Peyer's patch (tissue), 4 donors: ENCODE results near the gene MIPOL1. TPM values are rescaled to one million over a fixed set of nuclear protein-coding genes. Genes with fewer than 3 reads are reported as not detected.
"Not testable (repeated sequence)": the region's sequence is repeated elsewhere in the genome, so short reads cannot be mapped to it uniquely, and the experiment has no call there.

Experiments
- DNase-seq, 3 donors: peaks; one replicate each; pipeline ENCODE4 v3.0.0-alpha.2; 2017 to 2019
- H3K27ac ChIP-seq, 4 donors: fragments of 200-600 bp; sonication (generic); one replicate each; pipeline ENCODE4 v1.5.1; 2016 to 2019
- H3K27me3 ChIP-seq, 2 donors: fragments of 200-600 bp; sonication (generic); one replicate each; pipeline ENCODE4 v1.5.1; 2019
- H3K36me3 ChIP-seq, 3 donors: fragments of 200-600 bp; sonication (generic); one replicate each; pipeline ENCODE4 v1.5.1; 2016 to 2019
- H3K4me1 ChIP-seq, 4 donors: fragments of 200-600 bp; sonication (generic); one replicate each; pipeline ENCODE4 v1.5.1; 2016 to 2019
- H3K4me3 ChIP-seq, 4 donors: fragments of 200-600 bp; sonication (generic); 1 replicate in 3 of 4; 2 replicates in 1 of 4; pipeline ENCODE4 v1.5.1; 2016 to 2019; ENCODE audit warnings: mild to moderate bottlenecking in 1 of 4
- H3K9me3 ChIP-seq, 4 donors: fragments of 200-600 bp; sonication (generic); one replicate each; pipeline ENCODE4 v1.5.1; 2016 to 2019; ENCODE audit warnings: mild to moderate bottlenecking in 1 of 4
- POLR2A ChIP-seq, 2 donors: fragments of 450-650 bp; IDR thresholded peaks; one replicate each; pipeline ENCODE4 v1.5.1; 2017; ENCODE audit warnings: antibody characterized with exemption in 2 of 2, mild to moderate bottlenecking in 2 of 2, moderate library complexity in 2 of 2
- total RNA-seq, 4 donors: library from RNA; depleted of rRNA; stranded (reverse); fragments of >200 nt; gene quantifications; one replicate each; pipeline ENCODE4 v1.1.0, GENCODE V29; 2016
- TF ChIP-seq, protein P1 (sequence below), 6 experiments: fragments of 450-650 bp in 4 of 6; fragments of 200-600 bp in 2 of 6; sonication (generic) in 1 of 6; IDR thresholded peaks; one replicate each; pipeline ENCODE4 v1.5.1; 2017 to 2019; ENCODE audit warnings: antibody characterized with exemption in 6 of 6, mild to moderate bottlenecking in 3 of 6, moderate library complexity in 1 of 6

The MIPOL1 gene
- total RNA-seq, 4 donors from 2014 or later = 5.6 to 42.1 (median 14.9) TPM

DNA sequence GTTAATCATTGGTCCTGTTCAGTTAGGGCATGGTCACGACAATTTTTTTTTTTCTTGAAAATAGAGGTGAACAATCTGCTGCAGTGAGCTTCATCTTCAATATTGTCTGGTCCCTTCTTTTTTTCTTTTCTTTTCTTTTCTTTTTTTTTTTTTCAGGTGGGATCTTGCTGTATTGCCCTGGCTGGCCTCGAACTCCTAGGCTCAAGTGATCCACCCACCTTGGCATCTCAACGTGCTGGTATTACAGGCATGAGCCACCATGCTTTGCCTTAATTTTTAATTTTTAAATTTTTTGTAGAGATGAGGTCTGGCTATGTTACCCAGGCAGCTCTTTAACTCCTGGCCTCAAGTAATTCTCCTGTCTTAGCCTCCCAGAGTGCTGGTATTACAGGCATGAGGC lies 36.5 kb downstream of the MIPOL1 start:
- Histone ChIP-seq H3K4me3 (no peak overlapping the region), H3K27ac (no peak overlapping the region), H3K36me3 (no peaks in the 10 kb centered on the region), H3K27me3 (no peaks in the 10 kb centered on the region), H3K9me3 (no peaks in the 10 kb centered on the region), H3K4me1 (no peaks in the 10 kb centered on the region)
- DNase-seq = no peak
- TF ChIP-seq, protein P1, sequence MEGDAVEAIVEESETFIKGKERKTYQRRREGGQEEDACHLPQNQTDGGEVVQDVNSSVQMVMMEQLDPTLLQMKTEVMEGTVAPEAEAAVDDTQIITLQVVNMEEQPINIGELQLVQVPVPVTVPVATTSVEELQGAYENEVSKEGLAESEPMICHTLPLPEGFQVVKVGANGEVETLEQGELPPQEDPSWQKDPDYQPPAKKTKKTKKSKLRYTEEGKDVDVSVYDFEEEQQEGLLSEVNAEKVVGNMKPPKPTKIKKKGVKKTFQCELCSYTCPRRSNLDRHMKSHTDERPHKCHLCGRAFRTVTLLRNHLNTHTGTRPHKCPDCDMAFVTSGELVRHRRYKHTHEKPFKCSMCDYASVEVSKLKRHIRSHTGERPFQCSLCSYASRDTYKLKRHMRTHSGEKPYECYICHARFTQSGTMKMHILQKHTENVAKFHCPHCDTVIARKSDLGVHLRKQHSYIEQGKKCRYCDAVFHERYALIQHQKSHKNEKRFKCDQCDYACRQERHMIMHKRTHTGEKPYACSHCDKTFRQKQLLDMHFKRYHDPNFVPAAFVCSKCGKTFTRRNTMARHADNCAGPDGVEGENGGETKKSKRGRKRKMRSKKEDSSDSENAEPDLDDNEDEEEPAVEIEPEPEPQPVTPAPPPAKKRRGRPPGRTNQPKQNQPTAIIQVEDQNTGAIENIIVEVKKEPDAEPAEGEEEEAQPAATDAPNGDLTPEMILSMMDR (IDR thresholded peaks at IDR 0.05) = no peak

DNA sequence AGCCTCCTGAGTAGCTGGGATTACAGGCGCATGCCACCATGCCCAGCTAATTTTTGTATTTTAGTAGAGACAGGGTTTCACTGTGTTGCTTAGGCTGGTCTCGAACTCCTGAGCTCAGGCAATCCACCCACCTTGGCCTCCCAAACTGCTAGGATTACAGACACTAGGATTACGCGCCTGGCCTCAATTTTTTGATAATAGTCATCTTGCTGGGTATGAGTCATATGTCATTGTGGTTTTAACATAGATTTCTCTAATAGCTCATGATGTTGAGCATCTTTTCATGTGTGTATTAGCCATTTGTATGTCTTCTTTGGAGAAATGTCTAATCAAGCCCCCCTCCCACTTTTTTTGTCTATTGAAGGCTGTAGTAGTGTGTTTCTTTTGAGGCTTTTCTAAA lies 38.3 kb downstream of the MIPOL1 start:
- H3K36me3 ChIP-seq, DNase-seq, H3K27me3 ChIP-seq, H3K27ac ChIP-seq, H3K4me1 ChIP-seq, H3K9me3 ChIP-seq, H3K4me3 ChIP-seq: not testable (repeated sequence)

DNA sequence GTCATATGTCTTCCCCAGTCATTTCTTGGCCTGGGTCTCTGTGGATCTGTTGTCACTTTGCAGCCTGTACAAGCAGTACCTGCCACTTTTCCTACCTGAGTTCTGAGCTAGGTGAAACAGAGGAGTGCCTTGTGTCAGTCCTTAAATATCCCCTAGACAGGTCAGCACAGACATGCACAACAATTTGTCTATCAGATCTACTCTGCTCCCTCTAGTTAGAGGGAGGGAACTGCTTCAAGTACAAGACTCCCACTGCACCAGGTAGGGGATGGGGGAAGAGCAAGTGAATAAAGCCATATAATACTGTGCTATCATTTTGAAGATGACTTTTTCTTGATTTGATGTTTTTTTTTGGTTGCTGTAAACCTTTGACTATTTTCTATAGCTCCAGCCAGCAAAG lies 39.4 kb downstream of the MIPOL1 start:
- no peaks in the 10 kb centered on the region for H3K4me1 ChIP-seq
- H3K27ac ChIP-seq = no peak overlapping the region
- DNase-seq = no peak
- H3K9me3 ChIP-seq = no peaks in the 10 kb centered on the region
- no peaks in the 10 kb centered on the region for H3K36me3 ChIP-seq
- no peaks in the 10 kb centered on the region for H3K27me3 ChIP-seq
- H3K4me3 ChIP-seq = no peak overlapping the region
- TF ChIP-seq, protein P1 (IDR thresholded peaks at IDR 0.05) = no peak
- no peak for TF ChIP-seq POLR2A (IDR thresholded peaks at IDR 0.05)

DNA sequence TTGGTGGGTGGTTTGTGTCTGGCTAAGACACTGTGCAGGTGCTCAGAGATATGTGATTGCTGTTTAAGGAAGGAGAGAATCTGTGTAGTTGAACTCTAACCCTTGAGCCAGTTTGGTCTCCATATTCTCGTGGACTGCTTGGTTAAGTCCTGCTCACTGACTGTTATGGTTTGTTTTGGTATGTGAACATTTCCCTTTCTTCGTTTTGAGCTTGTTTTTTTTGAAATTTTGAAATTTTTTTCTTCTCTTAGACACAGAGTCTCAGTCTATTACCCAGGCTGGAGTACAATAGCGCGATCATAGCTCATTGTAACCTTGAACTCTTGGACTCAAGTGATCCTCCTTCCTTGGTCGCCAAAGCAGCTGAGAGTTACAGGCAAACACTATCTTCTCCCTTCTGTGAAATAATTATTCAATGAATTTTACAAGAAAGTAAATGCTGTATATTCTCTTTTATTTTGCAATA lies 40.0 kb downstream of the MIPOL1 start:
- H3K27ac ChIP-seq = no peak overlapping the region
- no peaks in the 10 kb centered on the region for H3K27me3 ChIP-seq
- no peaks in the 10 kb centered on the region for H3K4me1 ChIP-seq
- TF ChIP-seq, protein P1 (IDR thresholded peaks at IDR 0.05) = no peak
- TF ChIP-seq POLR2A (IDR thresholded peaks at IDR 0.05) = no peak
- no peak for DNase-seq
- no peaks in the 10 kb centered on the region for H3K36me3 ChIP-seq
- H3K9me3 ChIP-seq = no peaks in the 10 kb centered on the region
- no peak overlapping the region for H3K4me3 ChIP-seq

DNA sequence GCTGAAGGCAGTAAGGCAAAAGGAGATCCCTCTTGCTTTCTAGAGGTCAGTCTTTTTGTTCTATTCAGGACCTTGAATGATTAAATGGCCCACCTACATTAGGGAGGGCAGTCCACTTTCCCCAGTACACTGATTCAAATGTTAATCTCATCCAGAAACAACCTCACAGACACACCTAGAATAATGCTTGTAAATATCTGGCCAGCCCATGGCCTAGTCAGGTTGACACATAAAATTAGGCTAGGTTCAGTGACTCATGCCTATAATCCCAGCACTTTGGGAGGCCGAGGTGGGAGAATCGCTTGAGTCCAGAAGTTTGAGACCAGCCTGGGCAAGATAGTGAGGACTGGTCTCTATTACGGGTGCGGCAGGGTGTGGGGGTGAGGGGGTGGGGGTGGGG lies 43.5 kb downstream of the MIPOL1 start:
- Histone ChIP-seq H3K27ac (no peak overlapping the region), H3K27me3 (no peaks in the 10 kb centered on the region), H3K4me3 (no peak overlapping the region), H3K9me3 (no peaks in the 10 kb centered on the region), H3K4me1 (no peaks in the 10 kb centered on the region), H3K36me3 (no peaks in the 10 kb centered on the region)
- TF ChIP-seq, protein P1 (IDR thresholded peaks at IDR 0.05) = no peak
- TF ChIP-seq POLR2A (IDR thresholded peaks at IDR 0.05) = no peak
- no peak for DNase-seq

DNA sequence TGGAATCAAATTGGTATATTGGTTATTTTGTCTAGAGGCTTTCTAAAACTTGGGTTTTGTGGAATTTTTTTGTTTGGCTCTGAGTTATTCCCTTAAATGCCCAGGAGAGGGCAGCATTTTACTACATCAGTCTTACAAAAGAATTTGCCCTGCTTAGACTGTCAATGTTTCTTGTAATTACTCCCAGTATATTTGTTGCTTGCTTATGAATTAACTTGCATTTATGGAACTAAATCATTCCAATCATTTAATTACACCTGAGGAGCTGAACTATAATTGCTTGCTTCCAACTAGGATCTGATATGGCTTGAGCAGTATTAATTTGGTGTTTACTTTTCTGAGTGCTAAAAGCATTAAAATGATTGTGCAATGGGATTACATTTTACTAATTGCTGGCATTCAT lies 48.7 kb downstream of the MIPOL1 start:
- Histone ChIP-seq H3K36me3 (no peaks in the 10 kb centered on the region), H3K27me3 (no peaks in the 10 kb centered on the region), H3K9me3 (no peaks in the 10 kb centered on the region), H3K27ac (no peak overlapping the region), H3K4me1 (no peaks in the 10 kb centered on the region), H3K4me3 (no peak overlapping the region)
- TF ChIP-seq POLR2A (IDR thresholded peaks at IDR 0.05) = no peak
- TF ChIP-seq, protein P1 (IDR thresholded peaks at IDR 0.05) = peak; percentile 29 to 87 (median 73)
- DNase-seq = no peak
